K562 (cell line): ENCODE measurements around the gene ST7. TPM values are rescaled to one million over a fixed set of nuclear protein-coding genes. Genes with fewer than 3 reads are reported as not detected.

Experiments used
- CBFB ChIP-seq: sonication (generic); formaldehyde crosslinking; IDR thresholded peaks from 2 replicates; pipeline ENCODE4 v1.4.0; 2020; ENCODE audit warnings: mild to moderate bottlenecking, missing genetic modification reagents
- RNF2 ChIP-seq: sonication (generic); IDR thresholded peaks from 2 replicates; pipeline ENCODE4 v1.6.1; 2016
- polyA plus RNA-seq, 8 experiments: library from polyadenylated mRNA; depleted of rRNA in 4 of 8; stranded (reverse) in 5 of 8; unstranded in 3 of 8; fragments of >200 nt; fragmentation: Nextera tagmentation in 2 of 8; fragmentation: Illumina TruSeq in 1 of 8; extraction: Ambion mirVana in 2 of 8; extraction: Trizol in 1 of 8; gene quantifications; 2 replicates each; pipeline versions ENCODE4 v1.2.1 to v1.2.3, GENCODE V29; 2011 to 2014; ENCODE audit warnings: inconsistent platforms in 1 of 8, missing spikeins in 1 of 8
- total RNA-seq, 7 experiments: library from RNA; depleted of rRNA in 6 of 7; stranded (reverse); fragments of >200 nt in 6 of 7; fragmentation: Illumina TruSeq in 2 of 7; extraction: Trizol in 2 of 7; gene quantifications; 2 replicates each; pipeline versions ENCODE4 v1.2.1 to v1.2.3, GENCODE V29; 2011 to 2021; ENCODE audit warnings: low replicate concordance in 1 of 7
- TF ChIP-seq, protein P1 (sequence below): fragments of 450-650 bp; IDR thresholded peaks from 2 replicates; pipeline ENCODE4 v1.6.1; 2016; ENCODE audit warnings: low read depth

The ST7 gene
- total and polyA plus RNA-seq, 9 of the 15 experiments (the other 6 are each of a cell fraction or from before 2014, with no cell fraction given), result 23.9 to 56.3 (median 36.9) TPM

DNA sequence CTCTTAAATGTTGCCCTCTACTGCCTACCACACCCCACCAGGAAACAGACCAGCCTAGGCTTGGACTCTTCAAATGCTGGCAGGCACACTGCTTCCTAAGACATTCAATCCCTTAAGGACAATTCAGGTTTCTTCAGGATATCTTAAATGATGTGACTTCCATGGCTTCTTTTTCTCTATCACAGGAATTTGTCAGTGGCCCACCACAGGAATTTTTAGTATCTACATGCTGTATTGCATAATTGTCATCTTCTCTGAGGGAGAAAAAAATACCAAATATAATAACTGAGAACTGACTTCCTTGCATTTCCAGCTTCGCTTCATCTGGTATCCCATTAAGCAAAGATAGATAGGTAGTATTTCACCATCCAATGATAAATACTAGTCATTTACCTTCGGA lies 240.3 kb downstream of the ST7 start (continued):
- TF ChIP-seq, protein P1, sequence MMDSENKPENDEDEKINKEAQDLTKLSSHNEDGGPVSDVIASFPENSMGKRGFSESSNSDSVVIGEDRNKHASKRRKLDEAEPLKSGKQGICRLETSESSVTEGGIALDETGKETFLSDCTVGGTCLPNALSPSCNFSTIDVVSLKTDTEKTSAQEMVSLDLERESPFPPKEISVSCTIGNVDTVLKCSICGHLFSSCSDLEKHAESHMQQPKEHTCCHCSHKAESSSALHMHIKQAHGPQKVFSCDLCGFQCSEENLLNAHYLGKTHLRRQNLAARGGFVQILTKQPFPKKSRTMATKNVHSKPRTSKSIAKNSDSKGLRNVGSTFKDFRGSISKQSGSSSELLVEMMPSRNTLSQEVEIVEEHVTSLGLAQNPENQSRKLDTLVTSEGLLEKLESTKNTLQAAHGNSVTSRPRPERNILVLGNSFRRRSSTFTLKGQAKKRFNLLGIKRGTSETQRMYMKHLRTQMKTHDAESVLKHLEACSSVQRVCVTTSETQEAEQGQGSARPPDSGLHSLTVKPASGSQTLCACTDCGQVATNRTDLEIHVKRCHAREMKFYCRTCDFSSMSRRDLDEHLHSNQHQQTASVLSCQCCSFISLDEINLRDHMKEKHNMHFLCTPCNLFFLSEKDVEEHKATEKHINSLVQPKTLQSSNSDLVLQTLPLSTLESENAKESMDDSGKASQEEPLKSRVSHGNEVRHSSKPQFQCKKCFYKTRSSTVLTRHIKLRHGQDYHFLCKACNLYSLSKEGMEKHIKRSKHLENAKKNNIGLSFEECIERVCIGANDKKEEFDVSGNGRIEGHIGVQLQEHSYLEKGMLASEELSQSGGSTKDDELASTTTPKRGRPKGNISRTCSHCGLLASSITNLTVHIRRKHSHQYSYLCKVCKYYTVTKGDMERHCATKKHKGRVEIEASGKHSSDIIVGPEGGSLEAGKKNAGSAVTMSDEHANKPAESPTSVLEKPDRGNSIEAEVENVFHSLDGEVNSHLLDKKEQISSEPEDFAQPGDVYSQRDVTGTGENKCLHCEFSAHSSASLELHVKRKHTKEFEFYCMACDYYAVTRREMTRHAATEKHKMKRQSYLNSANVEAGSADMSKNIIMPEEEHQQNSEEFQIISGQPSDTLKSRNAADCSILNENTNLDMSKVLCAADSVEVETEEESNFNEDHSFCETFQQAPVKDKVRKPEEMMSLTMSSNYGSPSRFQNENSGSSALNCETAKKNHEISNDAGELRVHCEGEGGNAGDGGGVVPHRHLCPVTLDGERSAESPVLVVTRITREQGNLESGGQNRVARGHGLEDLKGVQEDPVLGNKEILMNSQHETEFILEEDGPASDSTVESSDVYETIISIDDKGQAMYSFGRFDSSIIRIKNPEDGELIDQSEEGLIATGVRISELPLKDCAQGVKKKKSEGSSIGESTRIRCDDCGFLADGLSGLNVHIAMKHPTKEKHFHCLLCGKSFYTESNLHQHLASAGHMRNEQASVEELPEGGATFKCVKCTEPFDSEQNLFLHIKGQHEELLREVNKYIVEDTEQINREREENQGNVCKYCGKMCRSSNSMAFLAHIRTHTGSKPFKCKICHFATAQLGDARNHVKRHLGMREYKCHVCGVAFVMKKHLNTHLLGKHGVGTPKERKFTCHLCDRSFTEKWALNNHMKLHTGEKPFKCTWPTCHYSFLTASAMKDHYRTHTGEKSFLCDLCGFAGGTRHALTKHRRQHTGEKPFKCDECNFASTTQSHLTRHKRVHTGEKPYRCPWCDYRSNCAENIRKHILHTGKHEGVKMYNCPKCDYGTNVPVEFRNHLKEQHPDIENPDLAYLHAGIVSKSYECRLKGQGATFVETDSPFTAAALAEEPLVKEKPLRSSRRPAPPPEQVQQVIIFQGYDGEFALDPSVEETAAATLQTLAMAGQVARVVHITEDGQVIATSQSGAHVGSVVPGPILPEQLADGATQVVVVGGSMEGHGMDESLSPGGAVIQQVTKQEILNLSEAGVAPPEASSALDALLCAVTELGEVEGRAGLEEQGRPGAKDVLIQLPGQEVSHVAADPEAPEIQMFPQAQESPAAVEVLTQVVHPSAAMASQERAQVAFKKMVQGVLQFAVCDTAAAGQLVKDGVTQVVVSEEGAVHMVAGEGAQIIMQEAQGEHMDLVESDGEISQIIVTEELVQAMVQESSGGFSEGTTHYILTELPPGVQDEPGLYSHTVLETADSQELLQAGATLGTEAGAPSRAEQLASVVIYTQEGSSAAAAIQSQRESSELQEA, result no peak
- no peak for TF ChIP-seq RNF2
- TF ChIP-seq CBFB (CRISPR knock-in tag), result no peak
- TF ChIP-seq, all 486 proteins: peak for 0
